WTC11 (cell line): Measurements from ENCODE around the gene IPCEF1. TPM values are rescaled to one million over a fixed set of nuclear protein-coding genes. Genes with fewer than 3 reads are reported as not detected.
A peak's percentile ranks its signal among the peaks of the same experiment; 100 is the strongest.

Source experiments
- ATAC-seq: fragments of 200-7000 bp; cut with Tn5 transposase; 2 replicates; pipeline ENCODE4 v1.10.0; 2021; ENCODE audit warnings: mild to moderate bottlenecking, moderate library complexity
- CTCF ChIA-PET: fragments of 300-600 bp; sonication (Branson Sonifier 250); formaldehyde crosslinking; loops from one replicate; lab custom pipeline; 2021; ENCODE audit warnings: antibody characterized with exemption; lab: Charles Lee
- POLR2A ChIA-PET: fragments of 350-600 bp; sonication (Branson Sonifier 250); formaldehyde crosslinking; loops from one replicate; lab custom pipeline; 2021; ENCODE audit warnings: antibody characterized with exemption; lab: Charles Lee
- DNase-seq: peaks from one replicate; pipeline ENCODE4 v3.0.0; 2021; ENCODE audit warnings: low spot score
- H3K27ac Mint-ChIP-seq: 2 replicates; pipeline ENCODE4 v1.8.0; 2021; ENCODE audit warnings: mixed read lengths
- H3K27me3 Mint-ChIP-seq: 2 replicates; pipeline ENCODE4 v1.8.0; 2021; ENCODE audit warnings: low read depth, mild to moderate bottlenecking, moderate library complexity, mixed read lengths
- H3K36me3 Mint-ChIP-seq: 2 replicates; pipeline ENCODE4 v1.8.0; 2021; ENCODE audit warnings: mixed read lengths
- H3K4me1 Mint-ChIP-seq: 2 replicates; pipeline ENCODE4 v1.8.0; 2022; ENCODE audit warnings: mixed read lengths
- H3K4me3 Mint-ChIP-seq: 2 replicates; pipeline ENCODE4 v1.8.0; 2021; ENCODE audit warnings: mild to moderate bottlenecking, moderate library complexity, mixed read lengths
- H3K9me3 Mint-ChIP-seq: 2 replicates; pipeline ENCODE4 v1.8.0; 2021; ENCODE audit warnings: mixed read lengths
- ATF1 ChIP-seq: sonication (generic); formaldehyde crosslinking; IDR thresholded peaks from 2 replicates; pipeline ENCODE4 v1.8.1; 2023; ENCODE audit warnings: mild to moderate bottlenecking, moderate library complexity, missing genetic modification reagents
- CREM ChIP-seq: sonication (generic); formaldehyde crosslinking; IDR thresholded peaks from 2 replicates; pipeline ENCODE4 v1.8.1; 2022; ENCODE audit warnings: mild to moderate bottlenecking, missing genetic modification reagents, moderate library complexity
- ETV6 ChIP-seq: sonication (generic); formaldehyde crosslinking; IDR thresholded peaks from 2 replicates; pipeline ENCODE4 v1.8.1; 2022; ENCODE audit warnings: mild to moderate bottlenecking, missing genetic modification reagents
- FOXK1 ChIP-seq: sonication (generic); formaldehyde crosslinking; IDR thresholded peaks from 2 replicates; pipeline ENCODE4 v1.8.0; 2022; ENCODE audit warnings: mild to moderate bottlenecking, moderate library complexity, missing genetic modification reagents
- FOXP1 ChIP-seq: sonication (generic); formaldehyde crosslinking; IDR thresholded peaks from 2 replicates; pipeline ENCODE4 v1.8.0; 2022; ENCODE audit warnings: missing genetic modification reagents, mild to moderate bottlenecking, moderate library complexity, borderline replicate concordance
- GTF2I ChIP-seq: fragments of 250-450 bp; sonication (Bioruptor Pico); conservative IDR thresholded peaks from 2 replicates; pipeline ENCODE4 v1.4.0; 2021; ENCODE audit warnings: mild to moderate bottlenecking
- NFATC4 ChIP-seq: fragments of 250-450 bp; sonication (Bioruptor Pico); IDR thresholded peaks from 2 replicates; pipeline ENCODE4 v1.9.0; 2021; ENCODE audit warnings: mild to moderate bottlenecking
- RORB ChIP-seq: fragments of 250-450 bp; sonication (Bioruptor Pico); IDR thresholded peaks from 2 replicates; pipeline ENCODE4 v1.9.0; 2021; ENCODE audit warnings: mild to moderate bottlenecking
- TP53 ChIP-seq: sonication (generic); formaldehyde crosslinking; IDR thresholded peaks from 2 replicates; pipeline ENCODE4 v1.8.1; 2023; ENCODE audit warnings: mild to moderate bottlenecking, missing genetic modification reagents
- ZNF138 ChIP-seq: sonication (generic); formaldehyde crosslinking; conservative IDR thresholded peaks from 2 replicates; pipeline ENCODE4 v1.8.1; 2022; ENCODE audit warnings: mild to moderate bottlenecking, moderate library complexity, missing genetic modification reagents
- ZNF232 ChIP-seq: sonication (generic); formaldehyde crosslinking; IDR thresholded peaks from 2 replicates; pipeline ENCODE4 v1.8.0; 2022; ENCODE audit warnings: mild to moderate bottlenecking, missing genetic modification reagents
- ZNF317 ChIP-seq: sonication (generic); formaldehyde crosslinking; IDR thresholded peaks from 2 replicates; pipeline ENCODE4 v1.8.1; 2023; ENCODE audit warnings: low read depth, mild to moderate bottlenecking, moderate library complexity, missing genetic modification reagents, borderline replicate concordance
- total RNA-seq: library from RNA; stranded (reverse); gene quantifications from 3 replicates; pipeline ENCODE4 v1.2.3, GENCODE V29; 2021
- TF ChIP-seq, protein P1 (sequence below): sonication (generic); formaldehyde crosslinking; IDR thresholded peaks from 2 replicates; pipeline ENCODE4 v1.8.0; 2022; ENCODE audit warnings: mild to moderate bottlenecking, missing genetic modification reagents
- TF ChIP-seq, protein P2 (sequence below): sonication (generic); formaldehyde crosslinking; IDR thresholded peaks from 2 replicates; pipeline ENCODE4 v1.8.0; 2023; ENCODE audit warnings: missing genetic modification reagents, mild to moderate bottlenecking, borderline replicate concordance
- TF ChIP-seq, protein P3 (sequence below): sonication (generic); formaldehyde crosslinking; IDR thresholded peaks from 2 replicates; pipeline ENCODE4 v1.8.0; 2023; ENCODE audit warnings: missing genetic modification reagents
- TF ChIP-seq, protein P4 (sequence below): sonication (generic); formaldehyde crosslinking; IDR thresholded peaks from 2 replicates; pipeline ENCODE4 v1.8.0; 2022; ENCODE audit warnings: missing genetic modification reagents
- TF ChIP-seq, protein P5 (sequence below): fragments of 250-450 bp; sonication (Bioruptor Pico); conservative IDR thresholded peaks from 2 replicates; pipeline ENCODE4 v1.9.0; 2021; ENCODE audit warnings: mild to moderate bottlenecking

The IPCEF1 gene
- total RNA-seq, 1 experiment from 2014 or later: 1.3 TPM

DNA sequence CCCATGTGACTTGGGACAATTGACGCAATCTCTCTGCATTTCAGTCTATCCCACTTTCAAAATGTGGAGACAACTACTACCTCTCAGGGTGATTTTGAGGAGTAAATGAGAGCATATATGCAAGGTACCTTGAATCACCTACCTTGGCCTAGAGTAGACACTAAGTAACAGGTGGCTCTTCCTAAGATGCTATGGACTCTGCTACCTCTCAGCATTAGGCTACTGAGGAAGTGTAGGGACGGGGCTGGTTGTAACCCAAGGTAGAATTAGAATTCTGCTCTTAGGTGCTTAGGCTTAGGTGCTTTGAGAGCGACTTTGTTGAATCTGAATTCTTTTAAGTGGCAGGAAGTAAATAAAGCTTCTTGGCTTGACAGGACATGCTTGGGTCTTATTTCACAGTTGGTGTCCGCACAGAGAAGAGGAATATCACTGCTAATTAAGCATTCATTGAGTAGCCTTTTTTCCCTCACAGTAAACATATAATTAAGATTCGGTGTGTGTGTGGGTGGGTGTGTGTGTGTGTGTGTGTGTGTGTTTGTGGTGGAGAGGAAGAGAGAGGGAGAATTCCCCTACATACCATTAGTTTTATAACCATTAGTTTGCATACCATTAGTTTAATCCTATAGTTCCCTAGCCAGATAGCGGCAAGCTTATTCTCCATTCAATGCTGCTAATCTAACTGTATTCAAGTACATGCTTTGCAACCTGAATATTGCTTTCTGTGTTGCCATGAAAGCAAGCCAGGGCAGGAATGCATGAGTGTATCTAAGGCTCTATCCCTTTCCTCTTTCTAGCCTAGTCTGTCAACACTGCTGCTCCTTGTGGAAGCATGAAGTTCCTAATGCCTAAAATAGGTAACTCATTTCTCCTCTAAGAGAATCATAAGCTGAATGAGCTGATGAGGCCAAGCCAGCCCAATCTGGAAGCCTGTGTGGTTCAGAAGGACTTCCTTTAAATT lies 112.5 kb downstream of the IPCEF1 start:
- no peaks in the 10 kb centered on the region; the same call in 1 of the 2 replicates for H3K27me3 Mint-ChIP-seq
- H3K4me1 Mint-ChIP-seq: peaks cover 65% of the 10 kb centered on the region
- ATAC-seq (no peak), DNase-seq (no peak)
- H3K27ac Mint-ChIP-seq: peak overlapping the region; percentile 35; the same call in 1 of the 2 replicates
- no peaks in the 10 kb centered on the region for H3K9me3 Mint-ChIP-seq
- H3K36me3 Mint-ChIP-seq: no peaks in the 10 kb centered on the region
- ChIA-PET CTCF (no interaction called here), POLR2A (no interaction called here)
- H3K4me3 Mint-ChIP-seq: no peak overlapping the region
- TF ChIP-seq RORB: no peak
- TF ChIP-seq CREM (CRISPR knock-in tag): no peak
- TF ChIP-seq ZNF232 (CRISPR knock-in tag): no peak
- no peak for TF ChIP-seq NFATC4 (CRISPR knock-in tag)
- TF ChIP-seq, protein P1, sequence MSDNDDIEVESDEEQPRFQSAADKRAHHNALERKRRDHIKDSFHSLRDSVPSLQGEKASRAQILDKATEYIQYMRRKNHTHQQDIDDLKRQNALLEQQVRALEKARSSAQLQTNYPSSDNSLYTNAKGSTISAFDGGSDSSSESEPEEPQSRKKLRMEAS (CRISPR knock-in tag): no peak
- no peak for TF ChIP-seq FOXP1 (CRISPR knock-in tag)
- TF ChIP-seq, protein P2, sequence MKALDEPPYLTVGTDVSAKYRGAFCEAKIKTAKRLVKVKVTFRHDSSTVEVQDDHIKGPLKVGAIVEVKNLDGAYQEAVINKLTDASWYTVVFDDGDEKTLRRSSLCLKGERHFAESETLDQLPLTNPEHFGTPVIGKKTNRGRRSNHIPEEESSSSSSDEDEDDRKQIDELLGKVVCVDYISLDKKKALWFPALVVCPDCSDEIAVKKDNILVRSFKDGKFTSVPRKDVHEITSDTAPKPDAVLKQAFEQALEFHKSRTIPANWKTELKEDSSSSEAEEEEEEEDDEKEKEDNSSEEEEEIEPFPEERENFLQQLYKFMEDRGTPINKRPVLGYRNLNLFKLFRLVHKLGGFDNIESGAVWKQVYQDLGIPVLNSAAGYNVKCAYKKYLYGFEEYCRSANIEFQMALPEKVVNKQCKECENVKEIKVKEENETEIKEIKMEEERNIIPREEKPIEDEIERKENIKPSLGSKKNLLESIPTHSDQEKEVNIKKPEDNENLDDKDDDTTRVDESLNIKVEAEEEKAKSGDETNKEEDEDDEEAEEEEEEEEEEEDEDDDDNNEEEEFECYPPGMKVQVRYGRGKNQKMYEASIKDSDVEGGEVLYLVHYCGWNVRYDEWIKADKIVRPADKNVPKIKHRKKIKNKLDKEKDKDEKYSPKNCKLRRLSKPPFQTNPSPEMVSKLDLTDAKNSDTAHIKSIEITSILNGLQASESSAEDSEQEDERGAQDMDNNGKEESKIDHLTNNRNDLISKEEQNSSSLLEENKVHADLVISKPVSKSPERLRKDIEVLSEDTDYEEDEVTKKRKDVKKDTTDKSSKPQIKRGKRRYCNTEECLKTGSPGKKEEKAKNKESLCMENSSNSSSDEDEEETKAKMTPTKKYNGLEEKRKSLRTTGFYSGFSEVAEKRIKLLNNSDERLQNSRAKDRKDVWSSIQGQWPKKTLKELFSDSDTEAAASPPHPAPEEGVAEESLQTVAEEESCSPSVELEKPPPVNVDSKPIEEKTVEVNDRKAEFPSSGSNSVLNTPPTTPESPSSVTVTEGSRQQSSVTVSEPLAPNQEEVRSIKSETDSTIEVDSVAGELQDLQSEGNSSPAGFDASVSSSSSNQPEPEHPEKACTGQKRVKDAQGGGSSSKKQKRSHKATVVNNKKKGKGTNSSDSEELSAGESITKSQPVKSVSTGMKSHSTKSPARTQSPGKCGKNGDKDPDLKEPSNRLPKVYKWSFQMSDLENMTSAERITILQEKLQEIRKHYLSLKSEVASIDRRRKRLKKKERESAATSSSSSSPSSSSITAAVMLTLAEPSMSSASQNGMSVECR (CRISPR knock-in tag): no peak
- TF ChIP-seq ATF1 (CRISPR knock-in tag): no peak
- TF ChIP-seq ZNF317 (CRISPR knock-in tag): no peak
- TF ChIP-seq, protein P3, sequence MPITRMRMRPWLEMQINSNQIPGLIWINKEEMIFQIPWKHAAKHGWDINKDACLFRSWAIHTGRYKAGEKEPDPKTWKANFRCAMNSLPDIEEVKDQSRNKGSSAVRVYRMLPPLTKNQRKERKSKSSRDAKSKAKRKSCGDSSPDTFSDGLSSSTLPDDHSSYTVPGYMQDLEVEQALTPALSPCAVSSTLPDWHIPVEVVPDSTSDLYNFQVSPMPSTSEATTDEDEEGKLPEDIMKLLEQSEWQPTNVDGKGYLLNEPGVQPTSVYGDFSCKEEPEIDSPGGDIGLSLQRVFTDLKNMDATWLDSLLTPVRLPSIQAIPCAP (CRISPR knock-in tag): no peak
- TF ChIP-seq, protein P4, sequence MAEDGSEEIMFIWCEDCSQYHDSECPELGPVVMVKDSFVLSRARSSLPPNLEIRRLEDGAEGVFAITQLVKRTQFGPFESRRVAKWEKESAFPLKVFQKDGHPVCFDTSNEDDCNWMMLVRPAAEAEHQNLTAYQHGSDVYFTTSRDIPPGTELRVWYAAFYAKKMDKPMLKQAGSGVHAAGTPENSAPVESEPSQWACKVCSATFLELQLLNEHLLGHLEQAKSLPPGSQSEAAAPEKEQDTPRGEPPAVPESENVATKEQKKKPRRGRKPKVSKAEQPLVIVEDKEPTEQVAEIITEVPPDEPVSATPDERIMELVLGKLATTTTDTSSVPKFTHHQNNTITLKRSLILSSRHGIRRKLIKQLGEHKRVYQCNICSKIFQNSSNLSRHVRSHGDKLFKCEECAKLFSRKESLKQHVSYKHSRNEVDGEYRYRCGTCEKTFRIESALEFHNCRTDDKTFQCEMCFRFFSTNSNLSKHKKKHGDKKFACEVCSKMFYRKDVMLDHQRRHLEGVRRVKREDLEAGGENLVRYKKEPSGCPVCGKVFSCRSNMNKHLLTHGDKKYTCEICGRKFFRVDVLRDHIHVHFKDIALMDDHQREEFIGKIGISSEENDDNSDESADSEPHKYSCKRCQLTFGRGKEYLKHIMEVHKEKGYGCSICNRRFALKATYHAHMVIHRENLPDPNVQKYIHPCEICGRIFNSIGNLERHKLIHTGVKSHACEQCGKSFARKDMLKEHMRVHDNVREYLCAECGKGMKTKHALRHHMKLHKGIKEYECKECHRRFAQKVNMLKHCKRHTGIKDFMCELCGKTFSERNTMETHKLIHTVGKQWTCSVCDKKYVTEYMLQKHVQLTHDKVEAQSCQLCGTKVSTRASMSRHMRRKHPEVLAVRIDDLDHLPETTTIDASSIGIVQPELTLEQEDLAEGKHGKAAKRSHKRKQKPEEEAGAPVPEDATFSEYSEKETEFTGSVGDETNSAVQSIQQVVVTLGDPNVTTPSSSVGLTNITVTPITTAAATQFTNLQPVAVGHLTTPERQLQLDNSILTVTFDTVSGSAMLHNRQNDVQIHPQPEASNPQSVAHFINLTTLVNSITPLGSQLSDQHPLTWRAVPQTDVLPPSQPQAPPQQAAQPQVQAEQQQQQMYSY (CRISPR knock-in tag): no peak
- no peak for TF ChIP-seq ZNF138
- TF ChIP-seq FOXK1: no peak
- TF ChIP-seq TP53 (CRISPR knock-in tag): no peak
- TF ChIP-seq GTF2I (CRISPR knock-in tag): no peak
- TF ChIP-seq, protein P5, sequence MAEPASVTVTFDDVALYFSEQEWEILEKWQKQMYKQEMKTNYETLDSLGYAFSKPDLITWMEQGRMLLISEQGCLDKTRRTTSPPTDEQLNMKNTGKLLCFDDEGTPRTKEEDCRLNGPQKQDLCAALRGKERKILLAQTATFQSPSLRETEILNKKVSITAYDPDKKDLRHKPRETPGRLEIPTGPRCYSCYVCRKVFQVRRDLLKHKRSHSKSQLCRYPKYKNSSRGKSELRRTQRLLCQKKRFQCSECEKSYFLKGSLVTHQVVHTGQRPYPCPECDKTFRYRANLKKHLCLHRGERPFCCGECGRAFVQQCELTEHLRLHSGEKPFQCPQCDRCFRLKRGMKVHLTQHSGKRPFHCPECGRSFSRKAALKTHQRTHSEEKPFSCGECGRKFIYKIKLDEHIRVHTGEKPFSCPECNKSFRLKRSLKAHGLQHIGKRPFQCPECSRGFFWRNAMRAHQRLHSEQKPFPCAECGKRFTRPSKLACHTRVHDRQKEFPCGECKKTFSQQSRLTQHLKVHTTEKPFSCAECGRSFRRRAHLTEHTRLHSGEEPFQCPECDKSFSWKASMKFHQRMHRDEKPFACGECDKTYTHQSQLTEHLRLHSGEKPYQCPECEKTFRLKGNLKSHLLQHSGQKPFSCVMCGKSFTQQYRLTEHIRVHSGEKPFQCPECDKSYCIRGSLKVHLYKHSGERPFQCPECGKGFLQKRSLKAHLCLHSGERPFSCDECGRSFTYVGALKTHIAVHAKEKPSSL (CRISPR knock-in tag): no peak
- TF ChIP-seq ETV6 (CRISPR knock-in tag): no peak
